Mammary epithelial cell (primary cell): ENCODE data around the gene AKT1.

Experiments used
- CTCF ChIP-seq, 2 donors: IDR thresholded peaks in 1 of 2; conservative IDR thresholded peaks in 1 of 2; 2 replicates each; pipeline ENCODE4 v1.5.1; 2011 to 2012; ENCODE audit warnings: inconsistent platforms in 2 of 2, low read length in 2 of 2, mild to moderate bottlenecking in 2 of 2, control low read depth in 1 of 2, low read depth in 1 of 2; ENCODE audit not compliant: insufficient read depth in 1 of 2; ENCODE audit errors: extremely low read depth in 1 of 2
- EZH2 ChIP-seq: IDR thresholded peaks from 2 replicates; pipeline ENCODE4 v1.6.1; 2012; ENCODE audit warnings: low read length, inconsistent platforms, borderline replicate concordance

- TF ChIP-seq CTCF (conservative IDR thresholded peaks at IDR 0.05 in 1 of 2, IDR thresholded peaks at IDR 0.05 in 1 of 2; ENCODE audit: extremely low read depth in 1 of 2, insufficient read depth in 1 of 2, low read depth in 1 of 2, low read length in 2 of 2) (no peak), EZH2 (no peak)
Observed at GRCh38 chr14:104808456-104808855, 12.9 kb upstream of the AKT1 start.
